Keratinocyte (primary cell): ENCODE measurements around the gene MYORG. TPM values are rescaled to one million over a fixed set of nuclear protein-coding genes. Genes with fewer than 3 reads are reported as not detected.

Experiments
- DNase-seq: peaks from one replicate; pipeline ENCODE4 v3.0.0-alpha.2; 2011; ENCODE audit warnings: low read depth, missing footprints, low spot score
- FAIRE-seq: peaks from 2 replicates; lab custom pipeline; 2011; peaks lifted over from hg19 to GRCh38; lab: Jason Lieb, UNC
- H2AFZ ChIP-seq: 2 replicates; pipeline ENCODE4 v1.6.0; 2012; ENCODE audit warnings: low read length, control low read depth, inconsistent platforms; ENCODE audit not compliant: control insufficient read depth
- H3K27ac ChIP-seq: 2 replicates; pipeline ENCODE4 v1.5.1; 2011; ENCODE audit warnings: low read length; ENCODE audit not compliant: control insufficient read depth, insufficient read depth
- H3K27me3 ChIP-seq: 3 replicates; pipeline ENCODE4 v1.6.0; 2011; ENCODE audit warnings: low read length; ENCODE audit not compliant: control insufficient read depth, insufficient read depth; ENCODE audit errors: extremely low read depth
- H3K36me3 ChIP-seq, 2 experiments: 2 replicates in 1 of 2; 3 replicates in 1 of 2; pipeline ENCODE4 v1.5.1; 2011; ENCODE audit warnings: low read length in 2 of 2, mild to moderate bottlenecking in 1 of 2; ENCODE audit not compliant: control insufficient read depth in 2 of 2, insufficient read depth in 2 of 2; ENCODE audit errors: extremely low read depth in 1 of 2
- H3K4me1 ChIP-seq: 3 replicates; pipeline ENCODE4 v1.5.1; 2011; ENCODE audit warnings: low read length; ENCODE audit not compliant: control insufficient read depth, insufficient read depth; ENCODE audit errors: extremely low read depth
- H3K4me2 ChIP-seq: 3 replicates; pipeline ENCODE4 v1.6.0; 2011; ENCODE audit warnings: low read depth, low read length; ENCODE audit not compliant: control insufficient read depth, insufficient read depth; ENCODE audit errors: extremely low read depth
- H3K4me3 ChIP-seq, 3 experiments: fragments of 200-600 bp in 1 of 3; sonication (generic) in 1 of 3; 2 replicates in 2 of 3; 3 replicates in 1 of 3; pipeline ENCODE4 v1.5.1; 2011 to 2016; ENCODE audit warnings: low read length in 3 of 3, mild to moderate bottlenecking in 3 of 3, control low read depth in 2 of 3, inconsistent platforms in 1 of 3, low read depth in 1 of 3, mixed read lengths in 1 of 3, mixed run types in 1 of 3, moderate library complexity in 1 of 3; ENCODE audit not compliant: control insufficient read depth in 2 of 3, insufficient read depth in 2 of 3; ENCODE audit errors: extremely low read depth in 1 of 3
- H3K79me2 ChIP-seq: 2 replicates; pipeline ENCODE4 v1.6.0; 2012; ENCODE audit warnings: low read length; ENCODE audit not compliant: control insufficient read depth, insufficient read depth
- H3K9ac ChIP-seq: 3 replicates; pipeline ENCODE4 v1.6.0; 2011; ENCODE audit warnings: low read length; ENCODE audit not compliant: control insufficient read depth, insufficient read depth; ENCODE audit errors: extremely low read depth
- H3K9me1 ChIP-seq: 3 replicates; pipeline ENCODE4 v1.6.0; 2011; ENCODE audit warnings: low read length; ENCODE audit not compliant: control insufficient read depth, insufficient read depth; ENCODE audit errors: extremely low read depth
- H3K9me3 ChIP-seq: 2 replicates; pipeline ENCODE4 v1.5.1; 2012; ENCODE audit warnings: low read depth, low read length; ENCODE audit not compliant: control insufficient read depth
- H4K20me1 ChIP-seq: 3 replicates; pipeline ENCODE4 v1.6.0; 2011; ENCODE audit warnings: low read length; ENCODE audit not compliant: control insufficient read depth, insufficient read depth; ENCODE audit errors: extremely low read depth
- EZH2 ChIP-seq: IDR thresholded peaks from one replicate; pipeline ENCODE4 v1.6.1; 2012; ENCODE audit warnings: inconsistent platforms, mild to moderate bottlenecking, low read length, moderate library complexity
- dilution Hi-C: fragments of 300-500 bp; cut with MboI; formaldehyde crosslinking; loops from one replicate; pipeline ENCODE4 v1.7.0; 2020; ENCODE audit warnings: low sequenced_read_pairs; ENCODE audit not compliant: extremely low pct_ligation_motif_present
- polyA plus RNA-seq, 5 experiments: library from polyadenylated mRNA; depleted of rRNA in 3 of 5; stranded (reverse) in 3 of 5; stranded (forward) in 1 of 5; unstranded in 1 of 5; fragments of >200 nt; gene quantifications; 1 replicate in 1 of 5; 2 replicates in 3 of 5; 3 replicates in 1 of 5; pipeline versions ENCODE4 v1.2.1 to v1.2.3, GENCODE V29; 2011 to 2012; ENCODE audit warnings: missing spikeins in 2 of 5, low read depth in 1 of 5, low replicate concordance in 1 of 5
- TF ChIP-seq, protein P1 (sequence below), 3 experiments: IDR thresholded peaks in 1 of 3; conservative IDR thresholded peaks in 1 of 3; optimal IDR thresholded peaks in 1 of 3; 2 replicates in 2 of 3; 3 replicates in 1 of 3; pipeline versions ENCODE3 to v1.5.1; 2011; ENCODE audit warnings: low read length in 3 of 3, mild to moderate bottlenecking in 3 of 3, moderate library complexity in 2 of 3, control low read depth in 1 of 3, inconsistent platforms in 1 of 3; ENCODE audit not compliant: insufficient read depth in 2 of 3; ENCODE audit errors: extremely low read depth in 1 of 3

MYORG gene
- polyA plus RNA-seq, 1 donor (not counting 4 experiments of a cell fraction or from before 2014, with no cell fraction given): 3.1 TPM

DNA sequence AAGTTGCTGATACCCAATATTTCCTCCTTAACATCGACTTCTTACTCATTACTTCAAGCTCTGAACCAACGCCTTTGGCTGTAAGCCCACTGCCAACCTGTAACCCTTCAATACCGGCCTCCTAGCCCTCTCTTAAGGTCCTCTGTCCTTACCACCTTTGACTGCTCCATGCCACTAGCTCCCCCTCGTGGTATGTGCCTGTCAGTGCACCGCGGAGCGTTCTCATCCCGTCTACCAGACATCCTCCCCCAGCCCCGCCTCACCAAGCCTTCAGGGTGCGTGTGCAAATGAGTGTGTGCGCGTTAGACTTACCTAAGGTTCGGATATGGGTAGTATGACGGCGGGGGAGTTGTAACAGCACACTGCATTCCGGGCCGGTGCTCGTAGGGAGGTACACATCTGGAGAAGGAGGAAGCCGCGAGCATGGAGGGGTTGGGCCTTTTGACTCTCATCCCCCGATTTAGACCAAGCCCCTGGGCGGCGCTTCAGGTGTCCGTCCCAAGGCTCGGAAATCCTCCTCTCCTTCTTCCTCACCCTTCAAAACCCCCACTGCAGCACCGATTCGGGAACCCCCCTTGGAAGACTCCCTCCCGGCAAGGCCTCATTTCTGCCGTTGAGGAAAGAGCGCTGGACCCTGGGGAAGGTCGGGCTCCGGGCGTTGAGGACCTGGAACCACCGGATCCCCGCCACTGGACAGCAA lies 2.8 kb upstream of the MYORG start:
- Histone ChIP-seq H3K4me2 (peak overlapping the region; percentile 74), H3K79me2 (no peaks in the 10 kb centered on the region), H3K9ac (peak overlapping the region; percentile 20), H4K20me1 (peaks cover 4% of the 10 kb centered on the region), H2AFZ (peak overlapping the region; percentile 67), H3K9me1 (no peaks in the 10 kb centered on the region), H3K9me3 (no peaks in the 10 kb centered on the region), H3K36me3 (no peaks in the 10 kb centered on the region), H3K27ac (no peak overlapping the region), H3K4me3 (peak overlapping the region in 2 of 3 experiments; percentile 28 to 54), H3K27me3 (peaks cover 18% of the 10 kb centered on the region), H3K4me1 (peaks cover 34% of the 10 kb centered on the region)
- no peak for TF ChIP-seq EZH2
- TF ChIP-seq, protein P1, sequence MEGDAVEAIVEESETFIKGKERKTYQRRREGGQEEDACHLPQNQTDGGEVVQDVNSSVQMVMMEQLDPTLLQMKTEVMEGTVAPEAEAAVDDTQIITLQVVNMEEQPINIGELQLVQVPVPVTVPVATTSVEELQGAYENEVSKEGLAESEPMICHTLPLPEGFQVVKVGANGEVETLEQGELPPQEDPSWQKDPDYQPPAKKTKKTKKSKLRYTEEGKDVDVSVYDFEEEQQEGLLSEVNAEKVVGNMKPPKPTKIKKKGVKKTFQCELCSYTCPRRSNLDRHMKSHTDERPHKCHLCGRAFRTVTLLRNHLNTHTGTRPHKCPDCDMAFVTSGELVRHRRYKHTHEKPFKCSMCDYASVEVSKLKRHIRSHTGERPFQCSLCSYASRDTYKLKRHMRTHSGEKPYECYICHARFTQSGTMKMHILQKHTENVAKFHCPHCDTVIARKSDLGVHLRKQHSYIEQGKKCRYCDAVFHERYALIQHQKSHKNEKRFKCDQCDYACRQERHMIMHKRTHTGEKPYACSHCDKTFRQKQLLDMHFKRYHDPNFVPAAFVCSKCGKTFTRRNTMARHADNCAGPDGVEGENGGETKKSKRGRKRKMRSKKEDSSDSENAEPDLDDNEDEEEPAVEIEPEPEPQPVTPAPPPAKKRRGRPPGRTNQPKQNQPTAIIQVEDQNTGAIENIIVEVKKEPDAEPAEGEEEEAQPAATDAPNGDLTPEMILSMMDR (optimal IDR thresholded peaks at IDR 0.05 in 1 of 3, IDR thresholded peaks at IDR 0.05 in 1 of 3, conservative IDR thresholded peaks at IDR 0.05 in 1 of 3; ENCODE audit: extremely low read depth in 1 of 3, insufficient read depth in 2 of 3, low read length in 3 of 3): peak in 2 of 3 experiments; percentile 97 to 100
- DNase-seq (peak; percentile 83), FAIRE-seq (peak; percentile 98)
- dilution Hi-C loops: no loop called here

GRCh38 chr9:34378376-34379060 lies 1.8 kb upstream of the MYORG start:
- H3K79me2 ChIP-seq: no peaks in the 10 kb centered on the region
- H3K36me3 ChIP-seq: no peaks in the 10 kb centered on the region
- H4K20me1 ChIP-seq: peaks cover 4% of the 10 kb centered on the region
- no peak for FAIRE-seq
- no peaks in the 10 kb centered on the region for H3K9me3 ChIP-seq
- dilution Hi-C loops: no loop called here
- H3K27ac ChIP-seq: no peak overlapping the region
- H2AFZ ChIP-seq: no peak overlapping the region
- H3K4me2 ChIP-seq: no peak overlapping the region
- H3K9me1 ChIP-seq: no peaks in the 10 kb centered on the region
- H3K4me3 ChIP-seq: no peak overlapping the region
- no peak for DNase-seq
- peaks cover 34% of the 10 kb centered on the region for H3K4me1 ChIP-seq
- no peak for TF ChIP-seq EZH2
- TF ChIP-seq, protein P1 (optimal IDR thresholded peaks at IDR 0.05 in 1 of 3, IDR thresholded peaks at IDR 0.05 in 1 of 3, conservative IDR thresholded peaks at IDR 0.05 in 1 of 3; ENCODE audit: extremely low read depth in 1 of 3, insufficient read depth in 2 of 3, low read length in 3 of 3): no peak
- peaks cover 18% of the 10 kb centered on the region for H3K27me3 ChIP-seq
- H3K9ac ChIP-seq: no peak overlapping the region
